Upper lobe of left lung (tissue), 6 donors: Measurements from ENCODE around the gene FOXO4. TPM values are rescaled to one million over a fixed set of nuclear protein-coding genes. Genes with fewer than 3 reads are reported as not detected.

Experiments used
- ATAC-seq, 2 donors: fragments of 200-7000 bp; cut with Tn5 transposase; one replicate each; pipeline ENCODE4 v1.9.1; 2022; ENCODE audit warnings: mild to moderate bottlenecking in 2 of 2, moderate library complexity in 2 of 2; ENCODE audit not compliant: low FRiP score in 2 of 2
- DNase-seq, 2 donors: peaks; one replicate each; pipeline ENCODE4 v3.0.0-alpha.2; 2019 to 2020
- H3K27ac ChIP-seq, 4 donors: fragments of 200-600 bp; sonication (generic); one replicate each; pipeline ENCODE4 v1.5.1; 2016 to 2019
- H3K27me3 ChIP-seq, 4 donors: fragments of 200-600 bp; sonication (generic); one replicate each; pipeline ENCODE4 v1.5.1; 2017 to 2019
- H3K36me3 ChIP-seq, 4 donors: fragments of 200-600 bp; sonication (generic); one replicate each; pipeline ENCODE4 v1.5.1; 2016 to 2019
- H3K4me1 ChIP-seq, 4 donors: fragments of 200-600 bp; sonication (generic); one replicate each; pipeline ENCODE4 v1.5.1; 2018 to 2019
- H3K4me3 ChIP-seq, 4 donors: fragments of 200-600 bp; sonication (generic); one replicate each; pipeline ENCODE4 v1.5.1; 2017 to 2019; ENCODE audit warnings: mild to moderate bottlenecking in 2 of 4, moderate library complexity in 1 of 4
- H3K9me3 ChIP-seq, 4 donors: fragments of 200-600 bp; sonication (generic); one replicate each; pipeline ENCODE4 v1.5.1; 2018 to 2019
- CTCF ChIP-seq, 6 experiments: fragments of 450-650 bp in 4 of 6; fragments of 200-600 bp in 2 of 6; sonication (generic) in 2 of 6; IDR thresholded peaks; one replicate each; pipeline ENCODE4 v1.5.1; 2016 to 2019; ENCODE audit warnings: antibody characterized with exemption in 6 of 6
- EP300 ChIP-seq, 4 donors: sonication (generic); formaldehyde crosslinking; IDR thresholded peaks; one replicate each; pipeline ENCODE4 v1.5.1; 2017; ENCODE audit warnings: antibody characterized with exemption in 4 of 4, control low read depth in 2 of 4
- POLR2A ChIP-seq, 4 donors: fragments of 450-650 bp; IDR thresholded peaks; one replicate each; pipeline ENCODE4 v1.5.1; 2016 to 2017; ENCODE audit warnings: antibody characterized with exemption in 4 of 4, mild to moderate bottlenecking in 2 of 4
- POLR2AphosphoS5 ChIP-seq, 2 donors: sonication (generic); formaldehyde crosslinking; IDR thresholded peaks; one replicate each; pipeline ENCODE4 v1.5.1; 2017; ENCODE audit warnings: antibody characterized with exemption in 2 of 2
- WGBS, 2 donors: methylation state at CpG; one replicate each; pipeline ENCODE4 v1.1.5; 2017 to 2018; 5-methylcytosine and 5-hydroxymethylcytosine counted together
- total RNA-seq, 6 donors: library from RNA; depleted of rRNA in 4 of 6; stranded (reverse); fragments of >200 nt in 4 of 6; gene quantifications; one replicate each; pipeline versions ENCODE4 v1.1.0 to v1.2.1, GENCODE V29; 2016 to 2021
- donor health status: DM: no; HTN: no; CAD: no; lungs with moderate emphysema.
- donor health status: DM: no; HTN: yes; CAD: no; lungs with severe emphysema.

Gene FOXO4
- total RNA-seq, 6 donors from 2014 or later: 11.2 to 34.1 (median 24.0) TPM

GRCh38 chrX:71070531-71070930 is 25.1 kb upstream of the FOXO4 start:
- ATAC-seq (no peak), DNase-seq (no peak)
- 73 to 83% methylated on average over 5 of the region's 5 CpGs for WGBS, 2 donors
- Histone ChIP-seq H3K27ac (no peak overlapping the region), H3K4me3 (no peak overlapping the region), H3K9me3 (no peaks in the 10 kb centered on the region), H3K36me3 (no peaks in the 10 kb centered on the region), H3K27me3 (no peaks in the 10 kb centered on the region), H3K4me1 (peaks cover 0 to 7% (median 2%) of the 10 kb centered on the region in 4 donors)
- TF ChIP-seq EP300 (IDR thresholded peaks at IDR 0.05) (no peak), POLR2A (IDR thresholded peaks at IDR 0.05) (no peak), CTCF (IDR thresholded peaks at IDR 0.05) (no peak), POLR2AphosphoS5 (IDR thresholded peaks at IDR 0.05) (no peak)

- no peak overlapping the region for H3K27ac ChIP-seq
- TF ChIP-seq CTCF (IDR thresholded peaks at IDR 0.05) (no peak), POLR2AphosphoS5 (IDR thresholded peaks at IDR 0.05) (no peak), EP300 (IDR thresholded peaks at IDR 0.05) (no peak)
- no peaks in the 10 kb centered on the region for H3K9me3 ChIP-seq
- H3K36me3 ChIP-seq: no peaks in the 10 kb centered on the region
- H3K4me1 ChIP-seq: no peaks in the 10 kb centered on the region
- 47 to 52% methylated on average over 3 of the region's 3 CpGs for WGBS, 2 donors
- H3K4me3 ChIP-seq: no peak overlapping the region
- no peak for ATAC-seq
- H3K27me3 ChIP-seq: no peaks in the 10 kb centered on the region
- DNase-seq: no peak
Observed at GRCh38 chrX:71081330-71082123, 14.1 kb upstream of the FOXO4 start.

GRCh38 chrX:71082124-71082647 is 13.5 kb upstream of the FOXO4 start:
- no peak for DNase-seq
- no peak for ATAC-seq
- Histone ChIP-seq H3K4me1 (no peaks in the 10 kb centered on the region), H3K27me3 (no peaks in the 10 kb centered on the region), H3K9me3 (no peaks in the 10 kb centered on the region), H3K27ac (no peak overlapping the region), H3K36me3 (no peaks in the 10 kb centered on the region), H3K4me3 (no peak overlapping the region)
- TF ChIP-seq CTCF (IDR thresholded peaks at IDR 0.05) (no peak), POLR2AphosphoS5 (IDR thresholded peaks at IDR 0.05) (no peak), EP300 (IDR thresholded peaks at IDR 0.05) (no peak), POLR2A (IDR thresholded peaks at IDR 0.05) (no peak)
- 82 to 93% methylated on average over 5 of the region's 5 CpGs for WGBS, 2 donors

GRCh38 chrX:71082822-71083221 is 12.8 kb upstream of the FOXO4 start:
- DNase-seq (no peak), ATAC-seq (no peak)
- H3K9me3 ChIP-seq: no peaks in the 10 kb centered on the region
- WGBS, 2 donors: 73 to 79% methylated on average over 3 to 4 of the region's 4 CpGs
- no peaks in the 10 kb centered on the region for H3K36me3 ChIP-seq
- H3K4me3 ChIP-seq: no peak overlapping the region
- TF ChIP-seq CTCF (IDR thresholded peaks at IDR 0.05) (no peak), POLR2A (IDR thresholded peaks at IDR 0.05) (no peak), EP300 (IDR thresholded peaks at IDR 0.05) (no peak), POLR2AphosphoS5 (IDR thresholded peaks at IDR 0.05) (no peak)
- H3K27ac ChIP-seq: no peak overlapping the region
- no peaks in the 10 kb centered on the region for H3K27me3 ChIP-seq
- no peaks in the 10 kb centered on the region for H3K4me1 ChIP-seq

- TF ChIP-seq POLR2A (IDR thresholded peaks at IDR 0.05): no peak
- TF ChIP-seq EP300 (IDR thresholded peaks at IDR 0.05): no peak
- TF ChIP-seq CTCF (IDR thresholded peaks at IDR 0.05): no peak
- TF ChIP-seq POLR2AphosphoS5 (IDR thresholded peaks at IDR 0.05): no peak
- H3K36me3 ChIP-seq: no peaks in the 10 kb centered on the region
- no peaks in the 10 kb centered on the region for H3K4me1 ChIP-seq
- 60 to 64% methylated on average over 2 to 4 of the region's 4 CpGs for WGBS, 2 donors
- H3K27ac ChIP-seq: no peak overlapping the region
- no peak overlapping the region for H3K4me3 ChIP-seq
- DNase-seq (no peak), ATAC-seq (no peak)
- H3K27me3 ChIP-seq: no peaks in the 10 kb centered on the region
- no peaks in the 10 kb centered on the region for H3K9me3 ChIP-seq
Observed at GRCh38 chrX:71085900-71086299, 9.8 kb upstream of the FOXO4 start.
